ENCODE data around the gene CD59.
"Not testable (repeated sequence)": the region's sequence is repeated elsewhere in the genome, so short reads cannot be mapped to it uniquely, and the experiment has no call there.

CD59 gene

DNA sequence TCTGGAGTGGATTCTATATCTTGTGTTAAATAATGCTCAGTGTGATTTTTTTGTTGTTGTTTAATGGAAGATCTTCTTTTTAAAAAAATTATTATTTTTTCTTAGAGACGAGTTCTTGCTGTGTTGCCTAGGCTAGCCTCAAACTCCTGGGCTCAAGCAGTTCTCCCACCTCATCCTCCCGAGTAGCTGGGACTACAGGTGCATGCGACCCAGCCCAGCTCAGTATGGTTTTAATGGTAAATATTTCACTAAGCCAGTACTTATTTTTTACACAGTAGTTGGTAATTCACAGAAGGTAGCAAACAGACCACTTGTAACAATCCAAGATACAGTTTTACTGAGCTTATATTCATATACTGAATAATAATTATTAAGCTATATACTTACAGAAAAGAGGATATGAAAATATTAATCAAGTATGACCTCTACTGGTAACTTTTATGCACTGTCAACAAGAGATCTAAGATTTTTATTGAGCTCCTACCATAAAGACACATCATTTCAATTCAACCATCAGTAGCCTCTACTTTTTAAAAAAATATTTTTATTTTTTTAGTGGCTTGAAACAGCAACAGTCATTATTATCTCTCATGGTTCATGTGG lies 6.1 kb upstream of the CD59 start:
- DNase-seq (ENCODE audit: low read depth) = no peak

DNA sequence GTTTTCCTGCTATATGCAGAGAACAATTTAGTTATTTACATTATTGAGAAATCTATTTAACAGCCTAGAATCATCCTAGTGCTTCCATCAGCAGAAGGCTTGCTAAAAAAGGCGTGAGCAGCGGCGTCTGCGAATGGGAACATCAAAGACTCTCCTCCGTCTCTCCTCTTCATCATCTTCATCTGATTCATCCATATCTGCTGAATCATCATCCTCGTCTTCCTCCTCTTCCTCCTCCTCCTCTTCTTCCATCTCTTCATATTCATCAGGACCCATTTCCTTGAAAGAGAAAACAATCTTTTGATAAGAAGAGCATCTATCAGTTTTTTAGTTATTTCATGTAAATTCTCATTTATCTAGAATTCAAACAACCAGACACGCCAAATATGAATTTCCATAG lies 5.6 kb upstream of the CD59 start:
- DNase-seq (ENCODE audit: low read depth) = no peak

DNA sequence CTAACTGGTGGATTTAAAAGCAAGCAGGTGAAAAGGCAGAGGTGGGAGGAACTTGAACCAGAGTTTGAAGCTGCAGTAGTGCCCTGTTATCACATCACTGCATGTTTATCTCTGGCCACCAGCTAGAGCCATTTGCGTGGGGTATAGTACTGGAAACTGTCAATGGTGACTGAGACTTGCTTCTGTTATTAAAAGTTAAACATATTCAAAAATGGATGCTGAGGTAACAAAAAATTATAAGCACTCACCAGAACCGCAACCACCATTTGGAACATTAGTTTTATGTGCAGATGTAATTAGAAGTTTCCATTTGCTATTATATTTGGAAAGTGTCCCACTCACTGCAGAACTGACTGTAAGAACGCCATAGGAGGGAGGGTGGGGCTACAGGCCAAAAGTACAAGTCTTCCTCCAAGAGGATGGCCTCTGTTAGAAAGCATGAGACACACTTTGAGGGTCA lies 1.2 kb upstream of the CD59 start:
- no peak for DNase-seq (ENCODE audit: low read depth)

DNA sequence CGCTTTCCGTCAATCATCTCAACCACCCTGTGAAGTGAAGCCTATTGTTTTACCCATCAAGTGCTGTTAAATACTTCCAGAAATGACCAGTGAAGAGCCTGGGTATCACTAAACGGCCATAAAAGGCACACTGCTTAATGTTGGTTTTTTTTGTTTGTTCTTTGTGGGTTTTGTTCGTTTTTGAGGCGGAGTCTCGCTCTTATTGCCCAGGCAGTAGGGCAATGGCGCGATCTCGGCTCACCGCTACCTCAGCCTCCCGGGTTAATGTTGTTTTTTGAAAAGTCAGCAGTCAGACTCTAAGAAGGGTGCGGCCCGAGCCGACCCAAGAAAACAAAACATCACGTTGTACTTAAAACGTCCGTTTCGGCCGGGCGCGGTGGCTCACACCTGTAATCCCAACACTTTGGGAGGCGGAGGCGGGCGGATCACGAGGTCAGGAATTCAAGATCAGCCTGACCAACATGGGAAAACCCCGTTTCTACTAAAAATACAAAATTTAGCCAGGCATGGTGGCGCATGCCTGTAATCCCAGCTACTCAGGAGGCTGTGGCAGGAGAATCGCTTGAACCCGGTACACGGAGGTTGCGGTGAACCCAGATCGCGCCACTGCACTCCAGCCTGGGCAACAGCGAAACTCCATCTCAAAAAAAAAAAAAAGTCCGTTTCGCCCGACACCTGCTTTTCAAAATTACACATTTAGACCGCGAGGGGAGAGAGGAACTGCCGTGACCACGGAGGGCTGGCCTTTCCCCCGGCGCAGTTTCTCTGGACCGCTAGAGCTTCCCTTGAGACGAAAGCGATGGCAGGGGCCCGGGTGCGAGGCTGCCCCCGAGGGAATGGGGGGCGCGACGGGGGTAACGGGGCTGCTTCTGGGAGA lies 714 bp downstream of the CD59 start:
- no peak for DNase-seq (ENCODE audit: low read depth)

- DNase-seq (ENCODE audit: low read depth) = no peak
Observed at GRCh38 chr11:33734441-33735270, 1.6 kb downstream of the CD59 start.

- no peak for DNase-seq (ENCODE audit: low read depth)
Observed at GRCh38 chr11:33733980-33734379, 2.2 kb downstream of the CD59 start.

DNA sequence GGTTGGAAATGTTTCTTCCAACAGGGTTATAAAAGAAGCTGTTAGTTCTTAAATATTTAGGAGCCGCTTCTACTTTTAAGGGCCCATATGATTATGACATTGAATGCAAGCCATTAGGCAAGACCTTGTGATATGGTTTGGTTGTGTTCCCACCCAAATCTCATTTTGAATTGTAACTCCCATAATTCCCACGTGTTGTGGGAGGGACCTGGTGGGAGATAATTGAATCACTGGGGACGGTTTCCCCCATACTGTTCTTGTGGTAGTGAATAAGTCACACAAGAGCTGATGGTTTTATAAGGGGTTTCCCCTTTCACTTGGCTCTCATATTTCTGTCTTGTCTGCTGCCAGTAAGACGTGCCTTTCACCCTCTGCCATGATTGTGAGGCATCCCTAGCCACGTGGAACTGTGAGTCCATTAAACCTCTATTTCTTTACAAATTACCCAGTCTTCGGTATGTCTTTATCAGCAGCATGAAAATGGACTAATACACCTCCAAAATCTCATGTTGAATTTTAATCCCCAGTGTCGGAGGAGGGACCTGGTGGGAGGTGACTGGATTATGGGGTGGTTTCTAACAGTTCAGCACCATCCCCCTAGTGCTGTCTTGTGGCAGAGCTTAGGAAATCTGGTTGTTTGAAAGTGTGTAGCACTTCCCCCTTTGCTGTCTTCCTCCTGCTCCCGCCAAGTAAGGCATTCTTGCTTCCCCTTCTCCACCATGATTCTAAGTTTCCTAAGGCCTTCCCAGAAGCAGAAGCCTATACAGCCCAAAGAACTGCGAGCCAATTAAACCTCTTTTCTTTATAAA lies 4.3 kb downstream of the CD59 start:
- DNase-seq (ENCODE audit: low read depth) = no peak

DNA sequence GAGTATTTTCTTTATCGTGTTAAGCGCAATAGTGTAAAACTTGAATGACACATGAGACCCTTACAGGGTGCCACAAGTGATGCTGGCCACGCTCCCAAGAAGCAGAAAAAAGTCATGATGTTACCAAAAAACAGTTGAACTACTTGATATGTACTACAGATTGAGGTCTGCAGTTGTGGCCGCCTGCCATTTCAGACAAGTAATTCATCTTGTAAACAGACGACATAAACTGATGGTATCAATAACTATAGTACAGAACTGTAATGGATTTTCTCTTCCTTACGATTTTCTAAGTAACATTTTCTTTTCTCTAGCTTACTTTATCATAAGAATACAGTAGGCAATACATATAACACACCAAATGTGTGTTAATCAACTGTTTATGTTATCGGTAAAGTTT lies 5.5 kb downstream of the CD59 start:
- no peak for DNase-seq (ENCODE audit: low read depth)

GRCh38 chr11:33729072-33729664 lies 7.1 kb downstream of the CD59 start:
- not testable (repeated sequence) for DNase-seq (ENCODE audit: low read depth)

DNA sequence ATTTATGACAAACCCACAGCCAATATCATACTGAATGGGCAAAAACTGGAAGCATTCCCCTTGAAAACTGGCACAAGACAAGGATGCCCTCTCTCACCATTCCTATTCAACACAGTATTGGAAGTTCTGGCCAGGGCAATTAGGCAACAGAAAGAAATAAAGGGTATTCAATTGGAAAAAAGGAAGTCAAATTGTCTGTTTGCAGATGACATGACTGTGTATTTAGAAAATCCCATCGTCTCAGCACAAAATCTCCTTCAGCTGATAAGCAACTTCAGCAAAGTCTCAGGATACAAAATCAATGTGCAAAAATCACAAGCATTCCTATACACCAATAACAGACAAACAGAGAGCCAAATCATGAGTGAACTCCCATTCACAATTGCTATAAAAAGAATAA lies 8.7 kb downstream of the CD59 start:
- DNase-seq (ENCODE audit: low read depth) = not testable (repeated sequence)

- DNase-seq (ENCODE audit: low read depth) = no peak
Observed at GRCh38 chr11:33725496-33725895, 10.7 kb downstream of the CD59 start.

DNA sequence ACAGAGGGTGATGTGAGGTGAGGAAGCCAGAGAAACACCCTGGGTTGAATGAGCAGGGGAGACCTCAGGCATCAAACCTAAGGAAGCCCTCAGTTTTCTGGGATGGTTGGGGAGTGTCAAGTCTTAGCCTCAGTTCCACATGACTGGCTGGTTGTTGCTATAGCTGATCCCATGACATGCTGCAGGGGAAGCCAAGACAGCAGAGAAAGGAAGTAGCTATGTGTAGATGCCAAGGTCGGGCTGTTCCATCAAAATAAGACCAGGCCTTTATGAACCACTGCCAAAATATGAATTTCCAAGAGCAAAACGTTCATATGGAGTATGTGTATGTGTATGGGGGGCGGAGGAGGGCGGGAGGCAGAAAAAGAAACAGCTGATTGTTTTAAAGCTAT lies 11.6 kb downstream of the CD59 start:
- no peak for DNase-seq (ENCODE audit: low read depth)

GRCh38 chr11:33723238-33723881 lies 12.9 kb downstream of the CD59 start:
- DNase-seq (ENCODE audit: low read depth) = peak; percentile 58

- peak; percentile 41 for DNase-seq (ENCODE audit: low read depth)
Observed at GRCh38 chr11:33722590-33723234, 13.5 kb downstream of the CD59 start.

DNA sequence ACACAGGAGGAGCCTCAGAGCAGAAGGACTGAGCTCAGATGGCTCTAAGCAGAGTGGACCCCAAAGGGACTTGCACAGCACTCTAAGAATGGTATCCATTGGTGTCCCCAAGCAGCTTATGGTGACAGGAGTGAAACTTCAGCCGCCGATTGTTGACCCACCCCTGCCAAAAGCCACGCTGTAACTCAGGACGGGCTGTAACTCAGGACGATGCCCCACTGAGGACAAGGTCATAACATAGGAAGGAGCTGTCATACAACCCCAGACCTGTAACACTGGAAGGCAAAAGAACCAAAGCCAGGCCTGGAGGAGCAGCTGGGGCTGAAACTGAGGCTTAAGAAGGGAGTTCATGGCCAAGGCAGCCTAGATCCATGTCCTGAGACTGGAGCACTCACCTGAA lies 14.2 kb downstream of the CD59 start:
- no peak for DNase-seq (ENCODE audit: low read depth)

- DNase-seq (ENCODE audit: low read depth) = no peak
Observed at GRCh38 chr11:33721426-33721825, 14.8 kb downstream of the CD59 start.

GRCh38 chr11:33719587-33719986 lies 16.6 kb downstream of the CD59 start:
- DNase-seq (ENCODE audit: low read depth) = no peak

GRCh38 chr11:33718440-33718839 lies 17.8 kb downstream of the CD59 start:
- no peak for DNase-seq (ENCODE audit: low read depth)

DNA sequence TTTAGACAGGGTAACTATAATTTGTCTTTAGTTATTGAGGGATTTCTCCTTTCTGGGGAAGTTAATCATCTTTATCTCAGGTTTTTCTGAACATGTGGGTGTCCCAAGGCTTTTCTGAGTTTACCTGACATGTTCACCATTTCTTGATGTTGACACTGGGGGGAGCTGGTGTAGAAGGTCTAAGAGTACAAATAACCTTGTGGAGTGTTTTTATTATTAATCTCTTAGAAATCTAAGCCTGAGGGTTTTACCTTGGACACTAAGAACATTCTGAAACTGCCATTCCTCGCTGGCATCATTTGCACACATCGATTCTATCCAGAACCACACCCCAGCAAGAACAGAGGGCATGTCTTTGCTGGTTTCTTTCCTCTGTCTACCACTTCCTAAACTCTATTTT lies 20.0 kb downstream of the CD59 start:
- no peak for DNase-seq (ENCODE audit: low read depth)

DNA sequence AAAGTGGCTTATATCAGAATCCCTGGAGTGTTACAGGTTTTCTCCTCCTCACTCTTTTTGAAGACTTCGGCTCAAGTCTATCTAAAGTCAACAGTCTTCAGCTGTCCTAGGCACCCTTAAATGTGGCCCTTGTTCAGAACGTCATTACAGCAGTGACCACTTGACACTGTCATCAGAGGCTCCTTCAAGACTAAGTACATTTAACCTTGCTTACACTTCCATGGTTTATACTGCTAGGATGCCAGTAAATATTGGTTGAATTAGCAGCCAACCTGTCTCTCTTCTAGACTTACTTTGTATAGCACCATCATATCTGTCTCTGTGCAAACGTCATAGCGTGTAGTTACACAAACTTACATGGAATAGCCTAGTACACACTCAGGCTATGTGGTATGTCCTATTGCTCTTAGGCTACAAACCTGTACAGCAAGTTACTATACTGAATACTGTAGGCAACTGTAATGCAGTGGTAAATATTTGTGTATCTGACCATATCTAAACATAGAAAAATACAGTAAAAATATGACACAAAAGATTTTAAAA lies 22.3 kb downstream of the CD59 start:
- no peak for DNase-seq (ENCODE audit: low read depth)
